Caki2 (cell line): ENCODE measurements around the gene CHRNB1. TPM values are rescaled to one million over a fixed set of nuclear protein-coding genes. Genes with fewer than 3 reads are reported as not detected.

Source experiments
- DNase-seq: peaks from one replicate; pipeline ENCODE4 v3.0.0-alpha.2; 2015; ENCODE audit warnings: low read depth
- in situ Hi-C: cut with HindIII; loops from 2 replicates; pipeline ENCODE4 v1.10.0; 2016; ENCODE audit warnings: low sequenced_read_pairs, low pct_unique_long_range_greater_than_20kb, mixed read lengths
- total RNA-seq: library from RNA; depleted of rRNA; stranded (reverse); fragments of >200 nt; shearing (Covaris generic); gene quantifications from 2 replicates; pipeline ENCODE4 v1.2.3, GENCODE V29; 2014; ENCODE audit warnings: low replicate concordance; rRNA removed

The CHRNB1 gene
- total RNA-seq, 1 experiment from 2014 or later = 11.0 TPM

DNA sequence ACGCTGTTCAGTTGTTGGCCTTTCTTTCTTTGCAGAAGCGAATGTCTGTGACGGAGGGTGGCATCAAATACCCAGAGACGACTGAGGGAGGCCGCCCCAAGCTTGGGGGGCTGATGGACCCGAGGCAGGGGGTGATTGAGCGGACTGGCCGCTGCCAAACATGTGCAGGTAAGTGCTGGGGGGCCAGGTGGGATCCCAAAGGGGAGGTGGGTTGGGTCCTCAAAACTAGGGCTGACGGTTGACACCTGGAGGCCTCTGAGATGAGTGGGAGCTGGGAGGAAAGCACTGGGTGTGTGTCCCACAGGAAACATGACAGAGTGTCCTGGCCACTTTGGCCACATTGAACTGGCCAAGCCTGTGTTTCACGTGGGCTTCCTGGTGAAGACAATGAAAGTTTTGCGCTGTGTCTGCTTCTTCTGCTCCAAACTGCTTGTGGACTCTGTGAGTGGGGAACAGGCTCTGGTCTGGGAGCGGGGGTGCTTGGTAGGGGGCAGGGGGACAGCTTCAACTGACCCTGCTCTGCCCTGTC lies 51.1 kb downstream of the CHRNB1 start:
- no peak for DNase-seq
- in situ Hi-C loops = no loop called here

GRCh38 chr17:7496470-7497183 lies 51.8 kb downstream of the CHRNB1 start:
- DNase-seq = no peak
- in situ Hi-C loops = no loop called here

- DNase-seq = no peak
- in situ Hi-C loops = no loop called here
Measured at GRCh38 chr17:7497228-7497627, 52.4 kb downstream of the CHRNB1 start.

GRCh38 chr17:7497636-7498035 lies 52.8 kb downstream of the CHRNB1 start:
- in situ Hi-C loops = no loop called here
- no peak for DNase-seq

DNA sequence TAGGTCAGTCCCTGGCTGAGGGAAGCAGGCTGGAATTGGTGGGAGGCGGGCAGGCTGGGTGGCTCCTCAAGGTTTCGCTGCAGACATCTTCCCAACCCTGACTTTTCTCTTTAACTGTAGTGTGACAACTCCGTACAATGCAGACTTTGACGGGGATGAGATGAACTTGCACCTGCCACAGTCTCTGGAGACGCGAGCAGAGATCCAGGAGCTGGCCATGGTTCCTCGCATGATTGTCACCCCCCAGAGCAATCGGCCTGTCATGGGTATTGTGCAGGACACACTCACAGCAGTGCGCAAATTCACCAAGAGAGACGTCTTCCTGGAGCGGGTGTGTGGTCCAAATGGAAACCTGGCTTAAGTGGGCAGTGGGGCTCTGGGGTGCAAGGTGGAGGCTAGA lies 54.3 kb downstream of the CHRNB1 start:
- no peak for DNase-seq
- in situ Hi-C loops = no loop called here

- DNase-seq = no peak
- in situ Hi-C loops = no loop called here
Measured at GRCh38 chr17:7501729-7502128, 56.9 kb downstream of the CHRNB1 start.

DNA sequence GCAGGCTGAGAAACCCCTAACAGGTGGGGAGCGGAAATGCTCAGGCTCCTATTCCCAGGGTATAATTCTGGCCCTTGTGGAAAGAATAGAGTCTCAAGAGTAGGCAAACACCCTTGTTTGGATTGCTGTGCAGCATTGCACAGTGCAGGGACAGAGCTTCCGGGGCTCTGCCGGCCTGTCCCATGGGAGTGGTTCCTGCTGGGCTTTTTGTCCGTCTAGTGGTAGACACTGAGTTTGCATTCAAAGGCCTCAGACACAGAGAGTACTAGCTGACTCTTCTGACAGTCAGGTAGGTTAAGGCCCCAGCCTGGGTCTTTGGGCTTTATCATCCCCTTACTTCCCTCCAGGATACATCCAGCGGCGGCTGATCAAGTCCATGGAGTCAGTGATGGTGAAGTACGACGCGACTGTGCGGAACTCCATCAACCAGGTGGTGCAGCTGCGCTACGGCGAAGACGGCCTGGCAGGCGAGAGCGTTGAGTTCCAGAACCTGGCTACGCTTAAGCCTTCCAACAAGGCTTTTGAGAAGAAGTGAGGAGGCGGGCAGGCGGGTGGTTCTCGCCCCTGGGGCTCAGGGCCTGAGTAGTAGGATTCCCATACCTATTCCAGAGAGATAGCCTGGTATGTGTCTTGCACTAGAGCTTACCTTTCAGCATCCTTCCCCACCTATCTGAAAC lies 57.4 kb downstream of the CHRNB1 start:
- in situ Hi-C loops = no loop called here
- DNase-seq = no peak

GRCh38 chr17:7502987-7503386 lies 58.1 kb downstream of the CHRNB1 start:
- no peak for DNase-seq
- in situ Hi-C loops = no loop called here

DNA sequence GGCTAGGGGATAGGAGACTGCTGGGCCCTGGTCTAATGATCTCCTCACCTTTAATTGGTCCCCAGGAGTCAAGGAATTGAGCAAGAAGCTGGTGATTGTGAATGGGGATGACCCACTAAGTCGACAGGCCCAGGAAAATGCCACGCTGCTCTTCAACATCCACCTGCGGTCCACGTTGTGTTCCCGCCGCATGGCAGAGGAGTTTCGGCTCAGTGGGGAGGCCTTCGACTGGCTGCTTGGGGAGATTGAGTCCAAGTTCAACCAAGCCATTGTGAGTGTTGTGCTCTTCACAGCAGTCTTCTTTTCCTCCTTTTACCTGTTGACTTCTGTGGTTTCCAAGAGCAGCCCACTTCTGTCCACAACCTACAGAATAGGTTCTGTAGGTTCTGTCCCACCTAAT lies 58.7 kb downstream of the CHRNB1 start:
- in situ Hi-C loops = no loop called here

More for the DNA sequence above, 58.7 kb downstream of the CHRNB1 start:
- no peak for DNase-seq

Other genes with a start within 250 kb of the CHRNB1 start
- 2.8 and 4.8 TPM in 2 replicates for gene DLG4, start 225.2 kb upstream of the CHRNB1 start, total RNA-seq
- 301 and 338 TPM in 2 replicates for gene ACADVL, start 225.1 kb upstream of the CHRNB1 start, total RNA-seq
- 33.3 and 64.4 TPM in 2 replicates for gene DVL2, start 210.5 kb upstream of the CHRNB1 start, total RNA-seq
- 28.0 and 39.4 TPM in 2 replicates for gene PHF23, start 205.6 kb upstream of the CHRNB1 start, total RNA-seq
- gene GABARAP, start 202.6 kb upstream of the CHRNB1 start, total RNA-seq = 211 and 296 TPM in 2 replicates
- 9.6 and 19.0 TPM in 2 replicates for gene CTDNEP1, start 193.3 kb upstream of the CHRNB1 start, total RNA-seq
- gene ELP5, start 192.8 kb upstream of the CHRNB1 start, total RNA-seq = 25.5 and 32.4 TPM in 2 replicates
- not detected in 2 replicates for gene CLDN7, start 182.6 kb upstream of the CHRNB1 start, total RNA-seq
- gene SLC2A4, start 163.3 kb upstream of the CHRNB1 start, total RNA-seq = not detected in 2 replicates
- 1.8 and 8.5 TPM in 2 replicates for gene YBX2, start 150.4 kb upstream of the CHRNB1 start, total RNA-seq
- 483 and 624 TPM in 2 replicates for gene EIF5A, start 137.4 kb upstream of the CHRNB1 start, total RNA-seq
- 51.1 and 56.4 TPM in 2 replicates for gene GPS2, start 129.7 kb upstream of the CHRNB1 start, total RNA-seq
- 15.0 and 17.9 TPM in 2 replicates for gene NEURL4, start 115.7 kb upstream of the CHRNB1 start, total RNA-seq
- gene ACAP1, start 108.5 kb upstream of the CHRNB1 start, total RNA-seq = 2.3 and 26.4 TPM in 2 replicates
- 17.2 and 23.2 TPM in 2 replicates for gene KCTD11, start 92.9 kb upstream of the CHRNB1 start, total RNA-seq
- gene TMEM95, start 89.9 kb upstream of the CHRNB1 start, total RNA-seq = not detected in 2 replicates
- gene TNK1, start 64.0 kb upstream of the CHRNB1 start, total RNA-seq = 1.8 and 2.9 TPM in 2 replicates
- gene PLSCR3, start 50.5 kb upstream of the CHRNB1 start, total RNA-seq = 5.6 and 14.4 TPM in 2 replicates
- 132 and 200 TPM in 2 replicates for gene TMEM256, start 41.0 kb upstream of the CHRNB1 start, total RNA-seq
- 1.1 TPM in 1 of 2 replicates, not detected in the other for gene NLGN2, start 37.2 kb upstream of the CHRNB1 start, total RNA-seq
- gene SPEM1, start 24.7 kb upstream of the CHRNB1 start, total RNA-seq = not detected in 2 replicates
- gene SPEM2, start 19.4 kb upstream of the CHRNB1 start, total RNA-seq = not detected in 2 replicates
- gene SPEM3, start 16.2 kb upstream of the CHRNB1 start, total RNA-seq = not detected in 2 replicates
- gene TMEM102, start 9.6 kb upstream of the CHRNB1 start, total RNA-seq = 2.9 and 6.7 TPM in 2 replicates
- gene FGF11, start 5.5 kb upstream of the CHRNB1 start, total RNA-seq = 0.06 and 0.98 TPM in 2 replicates
- gene ZBTB4, start 34.6 kb downstream of the CHRNB1 start, total RNA-seq = 4.6 and 5.8 TPM in 2 replicates
- not detected in 2 replicates for gene SLC35G6, start 36.4 kb downstream of the CHRNB1 start, total RNA-seq
- 10.9 and 11.8 TPM in 2 replicates for gene POLR2A, start 39.3 kb downstream of the CHRNB1 start, total RNA-seq
- gene TNFSF12, start 104.0 kb downstream of the CHRNB1 start, total RNA-seq = 0.24 TPM in 1 of 2 replicates, not detected in the other
- 5.1 and 6.2 TPM in 2 replicates for gene TNFSF13, start 113.7 kb downstream of the CHRNB1 start, total RNA-seq
- gene SENP3, start 116.9 kb downstream of the CHRNB1 start, total RNA-seq = 105 and 115 TPM in 2 replicates
- gene CD68, start 134.6 kb downstream of the CHRNB1 start, total RNA-seq = 57.9 and 93.2 TPM in 2 replicates
- gene MPDU1, start 138.8 kb downstream of the CHRNB1 start, total RNA-seq = 96.4 and 130 TPM in 2 replicates
- gene SOX15, start 145.0 kb downstream of the CHRNB1 start, total RNA-seq = not detected in 2 replicates
- 45.5 and 48.8 TPM in 2 replicates for gene FXR2, start 169.8 kb downstream of the CHRNB1 start, total RNA-seq
- 49.8 and 51.8 TPM in 2 replicates for gene SAT2, start 182.8 kb downstream of the CHRNB1 start, total RNA-seq
- 0.20 TPM in 1 of 2 replicates, not detected in the other for gene SHBG, start 185.1 kb downstream of the CHRNB1 start, total RNA-seq
- gene ATP1B2, start 205.9 kb downstream of the CHRNB1 start, total RNA-seq = not detected in 2 replicates
- 24.4 and 27.3 TPM in 2 replicates for gene TP53, start 242.4 kb downstream of the CHRNB1 start, total RNA-seq
- 18.6 and 23.1 TPM in 2 replicates for gene WRAP53, start 243.4 kb downstream of the CHRNB1 start, total RNA-seq